Ishikawa (cell line): Measurements from ENCODE around the gene HMCN1.

ENCODE experiments used
- CEBPB ChIP-seq: IDR thresholded peaks from 2 replicates; pipeline ENCODE4 v1.6.1; 2012
- CREB1 ChIP-seq: IDR thresholded peaks from 2 replicates; pipeline ENCODE4 v1.6.1; 2012; ENCODE audit warnings: low read depth
- EGR1 ChIP-seq: IDR thresholded peaks from 2 replicates; pipeline ENCODE4 v1.6.1; 2012
- EP300 ChIP-seq: IDR thresholded peaks from 2 replicates; pipeline ENCODE4 v1.6.1; 2012; ENCODE audit warnings: borderline replicate concordance
- FOXM1 ChIP-seq: IDR thresholded peaks from 2 replicates; pipeline ENCODE4 v1.6.1; 2012; ENCODE audit warnings: low read depth, borderline replicate concordance
- MAX ChIP-seq: IDR thresholded peaks from 2 replicates; pipeline ENCODE4 v1.6.1; 2012
- NFIC ChIP-seq: IDR thresholded peaks from 2 replicates; pipeline ENCODE4 v1.6.1; 2012
- RAD21 ChIP-seq: IDR thresholded peaks from 2 replicates; pipeline ENCODE4 v1.6.1; 2012; ENCODE audit warnings: low read depth
- TAF1 ChIP-seq: IDR thresholded peaks from 2 replicates; pipeline ENCODE4 v1.6.1; 2012; ENCODE audit warnings: low read depth, mild to moderate bottlenecking
- TCF12 ChIP-seq: IDR thresholded peaks from 2 replicates; pipeline ENCODE4 v1.6.1; 2012; ENCODE audit warnings: low read depth
- TEAD4 ChIP-seq: IDR thresholded peaks from 2 replicates; pipeline ENCODE4 v1.6.1; 2012
- YY1 ChIP-seq: IDR thresholded peaks from 2 replicates; pipeline ENCODE4 v1.6.1; 2012; ENCODE audit warnings: low read depth
- ZBTB7A ChIP-seq: IDR thresholded peaks from 2 replicates; pipeline ENCODE4 v1.6.1; 2012; ENCODE audit warnings: low read depth
- TF ChIP-seq, protein P1 (sequence below): IDR thresholded peaks from 2 replicates; pipeline ENCODE4 v1.6.1; 2012; ENCODE audit warnings: low read depth, mild to moderate bottlenecking

DNA sequence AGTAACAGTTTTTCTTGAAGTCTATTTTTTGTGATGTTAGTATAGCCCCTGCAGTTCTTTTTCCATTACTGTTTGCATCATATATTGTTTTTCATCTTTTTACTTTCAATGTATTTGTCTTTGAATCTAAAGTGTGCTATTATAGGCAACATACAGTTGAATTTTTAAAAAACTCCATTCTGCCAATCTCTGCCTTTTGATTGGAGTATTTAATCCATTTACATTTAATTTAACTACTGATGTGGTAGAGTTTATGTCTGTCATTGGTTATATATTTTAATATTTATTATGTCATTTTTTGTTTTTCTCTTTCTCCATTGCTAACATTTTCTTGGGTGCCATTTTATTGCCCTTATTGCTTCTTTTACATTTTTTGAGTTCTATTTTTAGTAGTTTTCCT is 296.3 kb downstream of the HMCN1 start:
- no peak for TF ChIP-seq RAD21
- no peak for TF ChIP-seq TEAD4
- TF ChIP-seq FOXM1 = no peak
- TF ChIP-seq CEBPB = no peak
- TF ChIP-seq TAF1 = no peak
- TF ChIP-seq, protein P1, sequence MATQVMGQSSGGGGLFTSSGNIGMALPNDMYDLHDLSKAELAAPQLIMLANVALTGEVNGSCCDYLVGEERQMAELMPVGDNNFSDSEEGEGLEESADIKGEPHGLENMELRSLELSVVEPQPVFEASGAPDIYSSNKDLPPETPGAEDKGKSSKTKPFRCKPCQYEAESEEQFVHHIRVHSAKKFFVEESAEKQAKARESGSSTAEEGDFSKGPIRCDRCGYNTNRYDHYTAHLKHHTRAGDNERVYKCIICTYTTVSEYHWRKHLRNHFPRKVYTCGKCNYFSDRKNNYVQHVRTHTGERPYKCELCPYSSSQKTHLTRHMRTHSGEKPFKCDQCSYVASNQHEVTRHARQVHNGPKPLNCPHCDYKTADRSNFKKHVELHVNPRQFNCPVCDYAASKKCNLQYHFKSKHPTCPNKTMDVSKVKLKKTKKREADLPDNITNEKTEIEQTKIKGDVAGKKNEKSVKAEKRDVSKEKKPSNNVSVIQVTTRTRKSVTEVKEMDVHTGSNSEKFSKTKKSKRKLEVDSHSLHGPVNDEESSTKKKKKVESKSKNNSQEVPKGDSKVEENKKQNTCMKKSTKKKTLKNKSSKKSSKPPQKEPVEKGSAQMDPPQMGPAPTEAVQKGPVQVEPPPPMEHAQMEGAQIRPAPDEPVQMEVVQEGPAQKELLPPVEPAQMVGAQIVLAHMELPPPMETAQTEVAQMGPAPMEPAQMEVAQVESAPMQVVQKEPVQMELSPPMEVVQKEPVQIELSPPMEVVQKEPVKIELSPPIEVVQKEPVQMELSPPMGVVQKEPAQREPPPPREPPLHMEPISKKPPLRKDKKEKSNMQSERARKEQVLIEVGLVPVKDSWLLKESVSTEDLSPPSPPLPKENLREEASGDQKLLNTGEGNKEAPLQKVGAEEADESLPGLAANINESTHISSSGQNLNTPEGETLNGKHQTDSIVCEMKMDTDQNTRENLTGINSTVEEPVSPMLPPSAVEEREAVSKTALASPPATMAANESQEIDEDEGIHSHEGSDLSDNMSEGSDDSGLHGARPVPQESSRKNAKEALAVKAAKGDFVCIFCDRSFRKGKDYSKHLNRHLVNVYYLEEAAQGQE = no peak
- no peak for TF ChIP-seq CREB1
- TF ChIP-seq EP300 = no peak
- no peak for TF ChIP-seq MAX
- no peak for TF ChIP-seq EGR1
- no peak for TF ChIP-seq TCF12
- no peak for TF ChIP-seq YY1
- no peak for TF ChIP-seq ZBTB7A
- no peak for TF ChIP-seq NFIC
